IgD-negative memory B cell (primary cell): Measurements from ENCODE around the gene SLC35E1. TPM values are rescaled to one million over a fixed set of nuclear protein-coding genes. Genes with fewer than 3 reads are reported as not detected.

Source experiments
- H3K27ac Mint-ChIP-seq, 3 donors: one replicate each; pipeline ENCODE4 v1.8.0; 2020 to 2022; ENCODE audit warnings: mild to moderate bottlenecking in 3 of 3, mixed read lengths in 3 of 3, moderate library complexity in 1 of 3
- H3K27me3 Mint-ChIP-seq: one replicate; pipeline ENCODE4 v1.8.0; 2021; ENCODE audit warnings: mixed read lengths
- H3K36me3 Mint-ChIP-seq: one replicate; pipeline ENCODE4 v1.8.0; 2020; ENCODE audit warnings: mild to moderate bottlenecking, mixed read lengths
- H3K4me1 Mint-ChIP-seq, 3 donors: one replicate each; pipeline ENCODE4 v1.8.0; 2020 to 2022; ENCODE audit warnings: mixed read lengths in 3 of 3, mild to moderate bottlenecking in 1 of 3
- H3K4me3 Mint-ChIP-seq, 4 donors: one replicate each; pipeline ENCODE4 v1.8.0; 2020 to 2022; ENCODE audit warnings: mild to moderate bottlenecking in 4 of 4, mixed read lengths in 4 of 4, moderate library complexity in 3 of 4
- H3K9me3 Mint-ChIP-seq, 3 donors: one replicate each; pipeline ENCODE4 v1.8.0; 2020 to 2021; ENCODE audit warnings: mixed read lengths in 3 of 3, mild to moderate bottlenecking in 1 of 3
- polyA plus RNA-seq: library from polyadenylated mRNA; unstranded; fragments of 300-500 nt; fragmentation: Illumina TruSeq; gene quantifications from one replicate; pipeline ENCODE4 v1.2.3, GENCODE V29; 2021

The SLC35E1 gene
- polyA plus RNA-seq, 1 donor from 2014 or later = 18.9 TPM

GRCh38 chr19:16590876-16591802, 18.9 kb upstream of the SLC35E1 start:
- Mint-ChIP-seq H3K27ac (peak overlapping the region in 2 of 3 donors; percentile 84 to 98), H3K27me3 (peaks cover 1% of the 10 kb centered on the region), H3K9me3 (no peaks in the 10 kb centered on the region), H3K4me1 (peaks cover 59 to 76% (median 68%) of the 10 kb centered on the region in 3 donors), H3K36me3 (no peaks in the 10 kb centered on the region), H3K4me3 (peak overlapping the region in 3 of 4 donors; percentile 27 to 80 (median 76))

DNA sequence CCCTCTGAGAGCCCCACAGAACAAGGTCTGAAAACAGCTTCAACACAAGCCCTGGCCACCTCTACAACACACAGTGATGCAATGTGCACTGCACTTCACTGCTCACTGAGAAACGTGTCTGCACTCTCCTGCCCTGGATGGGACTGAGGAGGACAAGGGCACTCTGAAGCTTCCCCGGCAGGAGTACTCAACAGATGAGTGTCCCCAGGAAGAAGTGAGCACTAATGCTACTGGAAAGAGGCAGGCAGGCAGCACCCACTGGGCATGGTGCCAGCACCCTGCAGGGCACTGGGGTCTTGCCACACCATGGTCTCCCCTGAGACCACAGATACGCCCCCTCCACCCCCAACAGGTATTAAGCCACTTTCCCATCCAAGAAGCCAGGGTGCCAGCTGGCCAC, 17.7 kb upstream of the SLC35E1 start:
- no peaks in the 10 kb centered on the region for H3K9me3 Mint-ChIP-seq
- peaks cover 1% of the 10 kb centered on the region for H3K27me3 Mint-ChIP-seq
- H3K27ac Mint-ChIP-seq = peak overlapping the region in 2 of 3 donors; percentile 98 to 99
- no peaks in the 10 kb centered on the region for H3K36me3 Mint-ChIP-seq
- H3K4me3 Mint-ChIP-seq = peak overlapping the region in 3 of 4 donors; percentile 55 to 100 (median 78)
- H3K4me1 Mint-ChIP-seq = peaks cover 52 to 69% (median 61%) of the 10 kb centered on the region in 3 donors

DNA sequence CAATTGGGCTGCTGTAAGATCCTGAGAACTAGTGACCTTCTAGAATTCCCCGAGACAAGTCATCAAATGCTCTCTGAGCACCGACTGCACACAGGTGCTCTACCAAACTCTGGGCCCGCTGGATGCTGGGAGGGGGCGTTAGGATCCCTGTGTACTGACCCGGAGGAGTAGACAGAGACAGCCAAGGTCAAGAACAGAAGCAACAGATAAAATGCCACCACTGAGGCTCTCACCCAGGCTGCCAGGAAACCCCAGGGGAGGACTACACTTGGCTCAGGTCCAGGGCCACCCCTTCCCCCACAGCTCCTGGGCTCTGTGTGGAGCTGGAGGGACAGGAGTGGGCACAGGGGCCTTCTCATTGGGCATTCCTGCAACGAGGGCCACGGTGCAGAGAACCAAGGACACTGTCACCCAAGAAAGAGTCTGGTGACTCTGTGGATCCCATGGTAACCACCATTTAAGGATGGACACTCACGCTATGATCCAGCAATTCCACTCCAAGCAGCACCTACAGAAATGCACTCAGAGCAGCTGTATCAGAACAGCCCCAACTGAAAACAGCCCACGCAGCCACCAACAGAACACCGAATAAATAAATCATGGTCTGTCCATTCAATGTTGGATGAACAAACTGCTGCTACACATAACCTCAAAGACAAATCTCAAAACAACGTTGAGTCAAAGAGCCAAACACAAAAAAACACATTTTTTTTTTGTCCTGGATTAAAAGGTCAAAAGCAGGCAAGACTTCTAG, 16.8 kb upstream of the SLC35E1 start:
- H3K4me3 Mint-ChIP-seq = peak overlapping the region; percentile 94 to 100 (median 96)
- peaks cover 1% of the 10 kb centered on the region for H3K27me3 Mint-ChIP-seq
- H3K9me3 Mint-ChIP-seq = no peaks in the 10 kb centered on the region
- peaks cover 49 to 60% (median 53%) of the 10 kb centered on the region in 3 donors for H3K4me1 Mint-ChIP-seq
- H3K36me3 Mint-ChIP-seq = no peaks in the 10 kb centered on the region
- H3K27ac Mint-ChIP-seq = peak overlapping the region; percentile 98 to 99 (median 99)

GRCh38 chr19:16587833-16588823, 15.9 kb upstream of the SLC35E1 start:
- Mint-ChIP-seq H3K4me1 (peaks cover 41 to 57% (median 51%) of the 10 kb centered on the region in 3 donors), H3K36me3 (no peaks in the 10 kb centered on the region), H3K27ac (peak overlapping the region; percentile 98 to 99 (median 99)), H3K9me3 (no peaks in the 10 kb centered on the region), H3K27me3 (peaks cover 1% of the 10 kb centered on the region), H3K4me3 (peak overlapping the region; percentile 94 to 100 (median 96))

DNA sequence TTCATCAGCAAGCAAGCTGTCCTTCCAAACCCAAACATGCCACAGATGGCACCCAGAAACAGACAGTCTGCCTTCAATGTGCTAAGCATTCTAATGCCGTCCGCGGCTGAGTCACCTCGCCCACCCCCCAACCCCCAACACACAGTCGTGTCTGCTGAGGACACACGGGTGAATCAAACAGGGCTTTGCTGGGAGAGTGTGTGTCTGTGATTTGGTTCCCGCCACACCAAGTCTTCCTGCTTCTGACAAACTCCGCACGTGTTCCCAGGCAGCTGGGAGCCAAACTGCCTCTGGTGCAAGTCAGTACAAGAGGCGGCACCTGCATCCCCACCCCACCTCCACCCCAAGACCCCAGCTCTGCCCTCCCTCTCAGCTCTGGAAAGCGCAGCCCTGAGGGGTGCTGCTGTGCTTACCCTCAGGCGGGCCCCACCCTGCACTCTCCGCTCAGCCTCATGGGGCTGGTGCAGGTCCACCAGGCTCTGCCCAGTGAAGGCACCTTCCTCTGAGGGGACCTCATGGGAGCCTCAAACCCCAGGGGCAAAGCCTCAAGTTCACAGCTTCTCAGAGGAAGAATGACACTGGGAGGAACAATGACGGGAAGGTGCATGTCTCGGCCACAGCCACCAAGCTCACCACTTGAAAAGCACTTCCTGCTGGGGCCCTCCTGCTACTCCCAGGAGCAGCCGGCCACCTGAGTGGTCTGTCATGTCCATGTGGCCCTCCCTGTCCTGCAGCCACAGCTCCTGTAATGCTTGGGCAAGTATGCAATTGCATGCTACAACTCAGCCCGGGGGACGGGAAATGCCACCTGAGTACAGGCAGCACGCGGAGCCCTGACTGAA, 15.0 kb upstream of the SLC35E1 start:
- no peaks in the 10 kb centered on the region for H3K36me3 Mint-ChIP-seq
- peak overlapping the region; percentile 94 to 100 (median 96) for H3K4me3 Mint-ChIP-seq
- H3K27me3 Mint-ChIP-seq = peaks cover 1% of the 10 kb centered on the region
- peaks cover 37 to 53% (median 53%) of the 10 kb centered on the region in 3 donors for H3K4me1 Mint-ChIP-seq
- H3K27ac Mint-ChIP-seq = peak overlapping the region; percentile 98 to 99 (median 99)
- no peaks in the 10 kb centered on the region for H3K9me3 Mint-ChIP-seq

GRCh38 chr19:16586477-16586871, 14.3 kb upstream of the SLC35E1 start:
- peaks cover 42 to 53% (median 53%) of the 10 kb centered on the region in 3 donors for H3K4me1 Mint-ChIP-seq
- H3K36me3 Mint-ChIP-seq = no peaks in the 10 kb centered on the region
- no peaks in the 10 kb centered on the region for H3K9me3 Mint-ChIP-seq
- H3K4me3 Mint-ChIP-seq = peak overlapping the region; percentile 94 to 100 (median 96)
- H3K27me3 Mint-ChIP-seq = peaks cover 1% of the 10 kb centered on the region
- H3K27ac Mint-ChIP-seq = peak overlapping the region; percentile 98 to 99 (median 99)

GRCh38 chr19:16585808-16586476, 13.7 kb upstream of the SLC35E1 start:
- Mint-ChIP-seq H3K36me3 (no peaks in the 10 kb centered on the region), H3K4me1 (peaks cover 38 to 54% (median 50%) of the 10 kb centered on the region in 3 donors), H3K9me3 (no peaks in the 10 kb centered on the region), H3K4me3 (peak overlapping the region; percentile 94 to 100 (median 96)), H3K27ac (peak overlapping the region; percentile 98 to 99 (median 99)), H3K27me3 (peaks cover 1% of the 10 kb centered on the region)

DNA sequence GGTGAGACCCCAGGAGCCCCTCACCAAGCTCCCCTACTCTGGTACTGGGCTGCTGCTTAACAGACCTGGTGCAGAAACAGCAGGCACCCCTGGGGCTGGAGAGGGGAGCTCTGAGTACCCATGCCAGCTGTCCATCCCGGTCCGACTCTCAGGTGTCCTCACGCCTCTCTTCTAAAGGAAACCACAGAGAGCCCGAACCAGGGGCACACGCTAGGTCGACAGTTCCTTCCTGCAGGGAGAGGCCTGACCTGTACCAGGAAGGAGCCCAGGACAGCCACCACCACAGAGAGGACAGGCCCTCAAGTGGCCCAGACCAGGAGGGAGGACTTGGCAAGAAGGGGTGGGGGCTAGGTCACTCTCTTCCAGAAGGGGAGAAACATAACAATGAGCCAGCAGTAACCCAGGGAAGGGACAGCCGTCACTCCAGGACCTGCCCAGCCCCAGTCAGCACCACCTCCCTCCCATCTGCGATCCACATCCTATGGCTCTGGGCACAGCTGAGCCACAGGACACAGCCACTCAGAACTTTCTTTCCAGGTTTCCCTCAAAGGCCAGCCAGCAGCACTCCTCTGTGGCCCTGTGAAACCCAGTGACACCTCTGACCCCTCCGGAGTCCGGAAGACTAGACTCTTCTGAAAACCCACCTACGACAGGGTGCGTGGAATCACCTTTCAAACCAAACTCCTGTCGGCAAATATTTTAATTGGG, 13.0 kb upstream of the SLC35E1 start:
- Mint-ChIP-seq H3K4me1 (peaks cover 34 to 53% (median 47%) of the 10 kb centered on the region in 3 donors), H3K4me3 (peak overlapping the region; percentile 94 to 100 (median 96)), H3K36me3 (no peaks in the 10 kb centered on the region), H3K9me3 (no peaks in the 10 kb centered on the region), H3K27me3 (peaks cover 1% of the 10 kb centered on the region), H3K27ac (peak overlapping the region; percentile 98 to 99 (median 99))

- peaks cover 1% of the 10 kb centered on the region for H3K27me3 Mint-ChIP-seq
- H3K9me3 Mint-ChIP-seq = no peaks in the 10 kb centered on the region
- H3K4me1 Mint-ChIP-seq = peaks cover 33 to 58% (median 46%) of the 10 kb centered on the region in 3 donors
- no peaks in the 10 kb centered on the region for H3K36me3 Mint-ChIP-seq
- H3K27ac Mint-ChIP-seq = peak overlapping the region; percentile 98 to 99 (median 99)
- peak overlapping the region; percentile 94 to 100 (median 96) for H3K4me3 Mint-ChIP-seq
Observed at GRCh38 chr19:16584248-16585093, 12.3 kb upstream of the SLC35E1 start.

GRCh38 chr19:16582486-16583261, 10.5 kb upstream of the SLC35E1 start:
- H3K9me3 Mint-ChIP-seq = no peaks in the 10 kb centered on the region
- H3K36me3 Mint-ChIP-seq = no peaks in the 10 kb centered on the region

GRCh38 chr19:16581971-16582343, 9.7 kb upstream of the SLC35E1 start:
- Mint-ChIP-seq H3K4me1 (peaks cover 17 to 50% (median 32%) of the 10 kb centered on the region in 3 donors), H3K4me3 (peak overlapping the region in 3 of 4 donors; percentile 87 to 100 (median 89)), H3K9me3 (no peaks in the 10 kb centered on the region)

More at GRCh38 chr19:16582486-16583261, 10.5 kb upstream of the SLC35E1 start:
- H3K27me3 Mint-ChIP-seq = no peaks in the 10 kb centered on the region
- H3K4me3 Mint-ChIP-seq = peak overlapping the region in 2 of 4 donors; percentile 98 to 100
- H3K4me1 Mint-ChIP-seq = peaks cover 20 to 51% (median 37%) of the 10 kb centered on the region in 3 donors
- H3K27ac Mint-ChIP-seq = peak overlapping the region; percentile 64 to 99 (median 98)

More at GRCh38 chr19:16581971-16582343, 9.7 kb upstream of the SLC35E1 start:
- H3K27me3 Mint-ChIP-seq = no peaks in the 10 kb centered on the region
- peak overlapping the region; percentile 93 to 97 (median 96) for H3K27ac Mint-ChIP-seq
- no peaks in the 10 kb centered on the region for H3K36me3 Mint-ChIP-seq
